Sigmoid colon (tissue), 7 donors: ENCODE measurements around the gene COL5A1. TPM values are rescaled to one million over a fixed set of nuclear protein-coding genes. Genes with fewer than 3 reads are reported as not detected.

Experiments
- DNase-seq: peaks from one replicate; pipeline ENCODE4 v3.0.0-alpha.2; 2019
- H3K27ac ChIP-seq, 4 donors: fragments of 200-600 bp; sonication (generic); one replicate each; pipeline ENCODE4 v1.5.1; 2016 to 2019; ENCODE audit warnings: mild to moderate bottlenecking in 1 of 4
- H3K27me3 ChIP-seq, 3 donors: fragments of 200-600 bp; sonication (generic); one replicate each; pipeline ENCODE4 v1.5.1; 2019; ENCODE audit warnings: mild to moderate bottlenecking in 1 of 3
- H3K36me3 ChIP-seq, 4 donors: fragments of 200-600 bp; sonication (generic); one replicate each; pipeline ENCODE4 v1.5.1; 2016 to 2019
- H3K4me1 ChIP-seq, 4 donors: fragments of 200-600 bp; sonication (generic); one replicate each; pipeline ENCODE4 v1.5.1; 2017 to 2019
- H3K4me3 ChIP-seq, 4 donors: fragments of 200-600 bp; sonication (generic); one replicate each; pipeline ENCODE4 v1.5.1; 2017 to 2019; ENCODE audit warnings: mild to moderate bottlenecking in 2 of 4, moderate library complexity in 1 of 4
- H3K9me3 ChIP-seq, 4 donors: fragments of 200-600 bp in 3 of 4; sonication (generic) in 3 of 4; one replicate each; pipeline versions ENCODE4 v1.5.1 to v1.6.1; 2013 to 2019
- EP300 ChIP-seq, 4 donors: sonication (generic); formaldehyde crosslinking; IDR thresholded peaks; one replicate each; pipeline ENCODE4 v1.6.1; 2017; ENCODE audit warnings: antibody characterized with exemption in 4 of 4
- POLR2A ChIP-seq, 2 donors: fragments of 450-650 bp; IDR thresholded peaks; one replicate each; pipeline ENCODE4 v1.6.1; 2016; ENCODE audit warnings: antibody characterized with exemption in 2 of 2, mild to moderate bottlenecking in 2 of 2, moderate library complexity in 2 of 2
- POLR2AphosphoS5 ChIP-seq, 4 donors: sonication (generic); formaldehyde crosslinking; IDR thresholded peaks; one replicate each; pipeline ENCODE4 v1.6.1; 2017; ENCODE audit warnings: antibody characterized with exemption in 4 of 4
- WGBS, 2 donors: extraction: QIAGEN DNeasy Blood & Tissue Kit; methylation state at CpG; one replicate each; pipeline ENCODE4 v1.1.7; 2013; 5-methylcytosine and 5-hydroxymethylcytosine counted together
- intact Hi-C: fragments of 100-400 bp; cut with DNase I; formaldehyde crosslinking; loops from one replicate; pipeline ENCODE4 v1.15.1; 2023
- polyA plus RNA-seq, 3 donors: library from polyadenylated mRNA; stranded (reverse); fragments of 200-250 nt; gene quantifications; one replicate each; pipeline ENCODE4 v1.2.3, GENCODE V29; 2013
- total RNA-seq, 4 donors: library from RNA; depleted of rRNA; stranded (reverse); fragments of >200 nt; gene quantifications; one replicate each; pipeline ENCODE4 v1.1.0, GENCODE V29; 2016
- TF ChIP-seq, protein P1 (sequence below), 4 experiments: fragments of 450-650 bp in 3 of 4; fragments of 200-600 bp in 1 of 4; IDR thresholded peaks; one replicate each; pipeline ENCODE4 v1.5.1; 2016 to 2019; ENCODE audit warnings: antibody characterized with exemption in 4 of 4, mild to moderate bottlenecking in 3 of 4, moderate library complexity in 2 of 4
- donor health status: healthy with polysubstance abuse.
- donor health status: Bipolar disorder and iron deficiency.
- donor health status: healthy.

Gene COL5A1
- total and polyA plus RNA-seq, 7 donors, result 4.2 to 168 (median 24.2) TPM

DNA sequence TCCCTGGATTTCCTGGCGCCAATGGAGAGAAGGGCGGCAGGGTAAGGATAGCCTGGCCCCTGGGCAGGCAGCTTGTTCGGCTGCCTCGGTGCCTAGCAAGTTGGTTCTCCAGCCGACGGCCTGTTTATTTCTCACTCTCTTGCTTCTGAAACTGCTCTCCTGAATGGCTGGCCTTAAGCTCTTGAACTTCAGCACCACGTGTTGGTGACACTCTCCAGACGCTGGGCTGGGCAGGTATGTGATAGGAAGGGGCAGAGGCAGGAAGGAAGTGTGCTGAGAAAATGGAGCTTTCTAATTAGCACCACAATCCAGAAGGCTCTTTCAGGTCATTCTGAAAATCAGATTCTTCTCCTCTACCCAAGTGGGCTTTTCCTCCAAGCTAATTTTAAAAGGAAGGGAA lies 147.6 kb downstream of the COL5A1 start:
- peak overlapping the region in 3 of 4 donors; percentile 25 to 68 (median 53) for H3K27ac ChIP-seq

DNA sequence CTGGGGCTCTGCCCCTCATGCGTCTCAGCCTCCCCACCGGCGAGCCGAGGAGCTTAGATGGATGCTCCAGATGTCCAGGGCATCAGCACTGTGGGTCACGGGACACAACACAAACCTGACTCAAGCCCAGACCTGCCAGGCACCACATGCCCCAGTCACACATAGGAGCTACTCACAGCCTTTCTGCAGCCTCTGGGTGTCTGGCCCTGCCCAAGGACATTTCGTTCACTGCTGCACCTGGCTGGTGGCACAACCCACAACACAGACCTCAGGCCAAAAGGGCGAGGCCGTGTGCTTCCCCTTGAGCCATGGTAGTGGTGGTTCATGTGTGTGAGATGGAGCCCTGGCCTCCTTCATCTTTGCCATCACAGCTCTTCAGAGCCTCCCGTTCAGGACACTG lies 149.4 kb downstream of the COL5A1 start:
- H3K36me3 ChIP-seq, result peaks cover 6 to 72% (median 32%) of the 10 kb centered on the region in 4 donors
- TF ChIP-seq EP300 (IDR thresholded peaks at IDR 0.05), result no peak
- TF ChIP-seq POLR2AphosphoS5 (IDR thresholded peaks at IDR 0.05), result no peak
- TF ChIP-seq, protein P1, sequence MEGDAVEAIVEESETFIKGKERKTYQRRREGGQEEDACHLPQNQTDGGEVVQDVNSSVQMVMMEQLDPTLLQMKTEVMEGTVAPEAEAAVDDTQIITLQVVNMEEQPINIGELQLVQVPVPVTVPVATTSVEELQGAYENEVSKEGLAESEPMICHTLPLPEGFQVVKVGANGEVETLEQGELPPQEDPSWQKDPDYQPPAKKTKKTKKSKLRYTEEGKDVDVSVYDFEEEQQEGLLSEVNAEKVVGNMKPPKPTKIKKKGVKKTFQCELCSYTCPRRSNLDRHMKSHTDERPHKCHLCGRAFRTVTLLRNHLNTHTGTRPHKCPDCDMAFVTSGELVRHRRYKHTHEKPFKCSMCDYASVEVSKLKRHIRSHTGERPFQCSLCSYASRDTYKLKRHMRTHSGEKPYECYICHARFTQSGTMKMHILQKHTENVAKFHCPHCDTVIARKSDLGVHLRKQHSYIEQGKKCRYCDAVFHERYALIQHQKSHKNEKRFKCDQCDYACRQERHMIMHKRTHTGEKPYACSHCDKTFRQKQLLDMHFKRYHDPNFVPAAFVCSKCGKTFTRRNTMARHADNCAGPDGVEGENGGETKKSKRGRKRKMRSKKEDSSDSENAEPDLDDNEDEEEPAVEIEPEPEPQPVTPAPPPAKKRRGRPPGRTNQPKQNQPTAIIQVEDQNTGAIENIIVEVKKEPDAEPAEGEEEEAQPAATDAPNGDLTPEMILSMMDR (IDR thresholded peaks at IDR 0.05), result no peak
- TF ChIP-seq POLR2A (IDR thresholded peaks at IDR 0.05), result no peak

More for the DNA sequence above, 147.6 kb downstream of the COL5A1 start:
- Histone ChIP-seq H3K4me3 (no peak overlapping the region), H3K27me3 (no peaks in the 10 kb centered on the region), H3K36me3 (peaks cover 6 to 66% (median 27%) of the 10 kb centered on the region in 4 donors), H3K9me3 (no peaks in the 10 kb centered on the region), H3K4me1 (peaks cover 0 to 10% (median 5%) of the 10 kb centered on the region in 4 donors)
- TF ChIP-seq POLR2AphosphoS5 (IDR thresholded peaks at IDR 0.05) (peak; percentile 32 to 72 (median 46)), POLR2A (IDR thresholded peaks at IDR 0.05) (no peak), EP300 (IDR thresholded peaks at IDR 0.05) (no peak)
- TF ChIP-seq, protein P1 (IDR thresholded peaks at IDR 0.05), result no peak
- no peak for DNase-seq
- intact Hi-C loops, result no loop called here
- 71 to 72% methylated on average over 8 of the region's 8 CpGs for WGBS, 2 donors

DNA sequence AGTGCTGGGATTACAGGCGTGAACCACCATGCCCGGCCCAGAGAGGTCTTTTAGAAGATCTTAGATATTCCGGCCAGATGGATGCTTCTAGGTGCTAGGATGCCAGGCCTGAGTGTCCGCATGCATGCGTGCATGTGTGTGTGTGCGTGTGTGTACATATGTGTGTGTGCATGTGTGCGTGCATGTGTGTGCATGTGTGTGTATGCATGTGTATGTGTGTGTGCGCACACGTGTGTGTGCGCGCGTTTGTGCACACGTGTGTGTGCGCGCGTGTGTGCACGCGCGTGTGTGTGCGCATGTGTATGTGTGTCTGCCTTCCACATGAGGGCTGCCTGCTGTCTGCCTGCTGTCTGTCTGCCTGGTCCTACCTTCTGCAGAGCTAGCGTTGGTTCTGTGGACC lies 151.0 kb downstream of the COL5A1 start:
- no peak for TF ChIP-seq EP300 (IDR thresholded peaks at IDR 0.05)
- no peak for TF ChIP-seq POLR2A (IDR thresholded peaks at IDR 0.05)
- no peak for TF ChIP-seq POLR2AphosphoS5 (IDR thresholded peaks at IDR 0.05)
- TF ChIP-seq, protein P1 (IDR thresholded peaks at IDR 0.05), result no peak
- 48 to 57% methylated on average over 12 to 15 of the region's 21 CpGs for WGBS, 2 donors
- no peaks in the 10 kb centered on the region for H3K9me3 ChIP-seq
- intact Hi-C loops, result no loop called here
- H3K4me3 ChIP-seq, result no peak overlapping the region
- H3K27me3 ChIP-seq, result no peaks in the 10 kb centered on the region
- no peak for DNase-seq
- peaks cover 6 to 72% (median 37%) of the 10 kb centered on the region in 4 donors for H3K36me3 ChIP-seq
- H3K4me1 ChIP-seq, result peaks cover 0 to 10% (median 5%) of the 10 kb centered on the region in 4 donors
- no peak overlapping the region for H3K27ac ChIP-seq

More for the DNA sequence above, 149.4 kb downstream of the COL5A1 start:
- no peak overlapping the region for H3K4me3 ChIP-seq
- no peaks in the 10 kb centered on the region for H3K27me3 ChIP-seq
- intact Hi-C loops, result no loop called here
- no peak overlapping the region for H3K27ac ChIP-seq
- H3K4me1 ChIP-seq, result peaks cover 0 to 10% (median 5%) of the 10 kb centered on the region in 4 donors
- DNase-seq, result no peak
- no peaks in the 10 kb centered on the region for H3K9me3 ChIP-seq
- WGBS, 2 donors, result 70 to 86% methylated on average over 9 of the region's 9 CpGs

DNA sequence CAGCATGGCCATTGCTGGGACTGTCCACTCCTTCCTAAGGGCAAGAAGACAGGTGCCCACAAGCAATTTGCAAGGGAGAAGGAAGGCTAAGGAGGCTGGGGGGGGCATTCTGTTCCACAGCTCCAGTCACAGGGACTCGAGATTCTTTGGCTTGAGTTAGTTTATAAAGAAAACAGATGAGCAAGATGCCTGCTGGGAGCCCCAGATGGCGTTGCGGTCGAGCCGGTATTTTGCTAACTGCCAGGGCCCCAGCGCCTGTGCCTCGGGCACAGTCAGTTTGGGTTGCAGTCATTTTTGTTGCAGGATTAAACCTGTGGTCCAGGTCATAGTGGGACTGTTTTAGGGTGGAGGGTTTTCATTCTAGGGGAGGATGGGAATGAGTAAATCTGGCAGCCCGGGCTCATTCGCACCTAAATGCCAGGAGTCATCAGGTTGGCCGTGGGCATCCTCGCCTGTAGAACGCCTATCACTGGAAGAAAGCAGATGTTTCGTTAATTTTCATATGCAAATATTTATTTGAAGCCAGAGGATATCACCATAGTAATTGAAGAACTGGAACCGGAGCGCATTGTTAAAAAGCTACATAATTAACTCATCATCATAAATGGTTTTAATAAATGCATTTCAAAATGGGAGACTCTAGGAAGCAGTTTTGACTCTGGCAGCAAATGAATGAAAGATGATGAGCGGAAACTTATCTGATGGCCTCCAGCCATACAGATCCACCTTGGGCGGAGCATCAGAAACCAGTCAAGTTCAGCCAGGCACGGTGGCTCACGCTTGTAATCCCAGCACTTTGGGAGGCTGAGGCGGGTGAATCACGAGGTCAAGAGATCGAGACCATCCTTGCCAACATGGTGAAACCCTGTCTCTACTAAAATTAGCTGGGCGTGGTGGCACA lies 151.9 kb downstream of the COL5A1 start:
- TF ChIP-seq, protein P1 (IDR thresholded peaks at IDR 0.05), result no peak
- no peak for TF ChIP-seq EP300 (IDR thresholded peaks at IDR 0.05)
- no peak for TF ChIP-seq POLR2AphosphoS5 (IDR thresholded peaks at IDR 0.05)
- no peak for TF ChIP-seq POLR2A (IDR thresholded peaks at IDR 0.05)
- H3K36me3 ChIP-seq, result peaks cover 6 to 79% (median 44%) of the 10 kb centered on the region in 4 donors
- no peak overlapping the region for H3K4me3 ChIP-seq
- WGBS, 2 donors, result 79 to 89% methylated on average over 23 of the region's 23 CpGs
- no peaks in the 10 kb centered on the region for H3K27me3 ChIP-seq
- H3K9me3 ChIP-seq, result no peaks in the 10 kb centered on the region
- no peak overlapping the region for H3K27ac ChIP-seq
- intact Hi-C loops, result no loop called here
- DNase-seq, result no peak
- peaks cover 0 to 7% (median 3%) of the 10 kb centered on the region in 4 donors for H3K4me1 ChIP-seq
